HG03103 (cell line): ENCODE data around the gene IGFBPL1.
"Not testable (repeated sequence)": the region's sequence is repeated elsewhere in the genome, so short reads cannot be mapped to it uniquely, and the experiment has no call there.

Source experiments
- ATAC-seq: cut with Tn5 transposase; IDR thresholded peaks from one replicate; pipeline ENCODE4 v1.9.1; 2021; ENCODE audit warnings: low read depth; ENCODE audit not compliant: unreplicated experiment

Gene IGFBPL1

GRCh38 chr9:38423973-38424843 lies at the start of gene IGFBPL1:
Gene IGFBPL1, minus strand, starts transcription at chr9:38424454. Its CDS starts 30 bp downstream, at chr9:38424424.
- ATAC-seq = no peak

- ATAC-seq = not testable (repeated sequence)
These were observed 48.5 kb upstream of the IGFBPL1 start for GRCh38 chr9:38472583-38473249.

GRCh38 chr9:38467404-38467803 lies 43.1 kb upstream of the IGFBPL1 start:
- ATAC-seq = no peak

GRCh38 chr9:38453835-38454234 lies 29.6 kb upstream of the IGFBPL1 start:
- no peak for ATAC-seq

- ATAC-seq = no peak
These were observed 26.9 kb upstream of the IGFBPL1 start for GRCh38 chr9:38451162-38451561.

GRCh38 chr9:38447703-38448102 lies 23.4 kb upstream of the IGFBPL1 start:
- no peak for ATAC-seq

- ATAC-seq = peak; percentile 67
These were observed 21.1 kb upstream of the IGFBPL1 start for GRCh38 chr9:38445154-38446043.

GRCh38 chr9:38443597-38443996 lies 19.3 kb upstream of the IGFBPL1 start:
- ATAC-seq = no peak

GRCh38 chr9:38443181-38443580 lies 18.9 kb upstream of the IGFBPL1 start:
- ATAC-seq = no peak

GRCh38 chr9:38442473-38443096 lies 18.3 kb upstream of the IGFBPL1 start:
- no peak for ATAC-seq

GRCh38 chr9:38441347-38442085 lies 17.3 kb upstream of the IGFBPL1 start:
- no peak for ATAC-seq

GRCh38 chr9:38440516-38440915 lies 16.3 kb upstream of the IGFBPL1 start:
- no peak for ATAC-seq

GRCh38 chr9:38439916-38440301 lies 15.7 kb upstream of the IGFBPL1 start:
- no peak for ATAC-seq

- ATAC-seq = no peak
These were observed 15.1 kb upstream of the IGFBPL1 start for GRCh38 chr9:38439291-38439915.

GRCh38 chr9:38437193-38437823 lies 13.1 kb upstream of the IGFBPL1 start:
- no peak for ATAC-seq

GRCh38 chr9:38436708-38437107 lies 12.5 kb upstream of the IGFBPL1 start:
- ATAC-seq = no peak

- ATAC-seq = no peak
These were observed 11.3 kb upstream of the IGFBPL1 start for GRCh38 chr9:38435521-38435920.

- ATAC-seq = no peak
These were observed 10.6 kb upstream of the IGFBPL1 start for GRCh38 chr9:38434853-38435252.

GRCh38 chr9:38434365-38434764 lies 10.1 kb upstream of the IGFBPL1 start:
- ATAC-seq = no peak
